Stimulated activated CD4-positive, alpha-beta T cell treated with anti-CD3 and anti-CD28 coated beads, Interleukin-4, amount 100 ng/mL, for 48 hours (primary cell): ENCODE data around the gene ABCA9.
"Not testable (repeated sequence)": the region's sequence is repeated elsewhere in the genome, so short reads cannot be mapped to it uniquely, and the experiment has no call there.

Experiments used
- DNase-seq, 2 donors: peaks; one replicate each; pipeline ENCODE4 v3.0.0-alpha.2; 2020; ENCODE audit warnings: low read depth in 2 of 2

ABCA9 gene

GRCh38 chr17:69060822-69061221 lies at the start of gene ABCA9:
TSS of gene ABCA9 (minus strand) at chr17:69060927. CDS start at chr17:69051126, 9,801 bp downstream.
- DNase-seq: no peak

GRCh38 chr17:69105907-69106730 lies 45.4 kb upstream of the ABCA9 start:
- DNase-seq: no peak

GRCh38 chr17:69103557-69104233 lies 43.0 kb upstream of the ABCA9 start:
- DNase-seq: no peak

GRCh38 chr17:69098625-69099024 lies 37.9 kb upstream of the ABCA9 start:
- DNase-seq: no peak

GRCh38 chr17:69096541-69096940 lies 35.8 kb upstream of the ABCA9 start:
- no peak for DNase-seq

GRCh38 chr17:69093995-69094394 lies 33.3 kb upstream of the ABCA9 start:
- DNase-seq: no peak

GRCh38 chr17:69093279-69093789 lies 32.6 kb upstream of the ABCA9 start:
- no peak for DNase-seq

- no peak for DNase-seq
Observed at GRCh38 chr17:69090365-69090764, 29.6 kb upstream of the ABCA9 start.

- DNase-seq: no peak
Observed at GRCh38 chr17:69088643-69089200, 28.0 kb upstream of the ABCA9 start.

- no peak for DNase-seq
Observed at GRCh38 chr17:69086641-69087040, 25.9 kb upstream of the ABCA9 start.

GRCh38 chr17:69084911-69085310 lies 24.2 kb upstream of the ABCA9 start:
- no peak for DNase-seq

- DNase-seq: no peak
Observed at GRCh38 chr17:69082696-69083095, 22.0 kb upstream of the ABCA9 start.

- no peak for DNase-seq
Observed at GRCh38 chr17:69078864-69079263, 18.1 kb upstream of the ABCA9 start.

GRCh38 chr17:69075823-69076222 lies 15.1 kb upstream of the ABCA9 start:
- DNase-seq: no peak

- DNase-seq: not testable (repeated sequence)
Observed at GRCh38 chr17:69073392-69073791, 12.7 kb upstream of the ABCA9 start.

- not testable (repeated sequence) for DNase-seq
Observed at GRCh38 chr17:69072803-69073256, 12.1 kb upstream of the ABCA9 start.

- DNase-seq: not testable (repeated sequence)
Observed at GRCh38 chr17:69071233-69071586, 10.5 kb upstream of the ABCA9 start.

- DNase-seq: not testable (repeated sequence)
Observed at GRCh38 chr17:69070378-69071232, 9.9 kb upstream of the ABCA9 start.

- no peak for DNase-seq
Observed at GRCh38 chr17:69069226-69069750, 8.6 kb upstream of the ABCA9 start.

GRCh38 chr17:69067274-69068047 lies 6.7 kb upstream of the ABCA9 start:
- no peak for DNase-seq

GRCh38 chr17:69066482-69066881 lies 5.8 kb upstream of the ABCA9 start:
- DNase-seq: no peak
